HepG2 (cell line): Measurements from ENCODE around the gene ADAMTSL4. TPM values are rescaled to one million over a fixed set of nuclear protein-coding genes. Genes with fewer than 3 reads are reported as not detected.
A peak's percentile ranks its signal among the peaks of the same experiment; 100 is the strongest.

Source experiments
- ATAC-seq: fragments of 200-7000 bp; cut with Tn5 transposase; 3 replicates; pipeline ENCODE4 v1.9.1; 2020; ENCODE audit warnings: mild to moderate bottlenecking, moderate library complexity
- BruUV-seq: library from RNA; stranded (reverse); fragments of 400-500 nt; replicated peaks from 2 replicates; lab custom pipeline; 2021; lab: Mats Ljungman, UMichigan
- CTCF ChIA-PET: fragments of 300-600 bp; formaldehyde crosslinking; extraction: SDS; loops from one replicate; lab custom pipeline; 2021; ENCODE audit warnings: low total read pairs, inconsistent platforms, low intra/inter-chr PET ratio; lab: Yijun Ruan, JAX
- POLR2A ChIA-PET: fragments of 350-600 bp; sonication (Branson Sonifier 250); formaldehyde crosslinking; loops from one replicate; lab custom pipeline; 2020; ENCODE audit warnings: antibody characterized with exemption, inconsistent platforms; lab: Yijun Ruan, JAX
- DNase-seq: peaks from one replicate; pipeline ENCODE4 v3.0.0-alpha.2; 2015; ENCODE audit warnings: low spot score
- FAIRE-seq: peaks from 3 replicates; lab custom pipeline; 2011; peaks lifted over from hg19 to GRCh38; lab: Jason Lieb, UNC
- H2AFZ ChIP-seq: one replicate; pipeline ENCODE4 v1.6.1; 2011; ENCODE audit warnings: low read length, inconsistent platforms
- H3K27ac ChIP-seq: fragments of 300-600 bp; 3 replicates; pipeline ENCODE4 v1.8.0; 2011; ENCODE audit warnings: mixed run types, mild to moderate bottlenecking, mixed read lengths, low read length, inconsistent platforms; ENCODE audit not compliant: insufficient read depth; ENCODE audit errors: extremely low read length
- H3K27me3 ChIP-seq, 2 experiments: fragments of 200-600 bp in 1 of 2; 2 replicates in 1 of 2; 3 replicates in 1 of 2; pipeline versions ENCODE4 v1.6.0 to v1.8.0; 2011; ENCODE audit warnings: low read length in 2 of 2, mild to moderate bottlenecking in 2 of 2, moderate library complexity in 2 of 2, inconsistent platforms in 1 of 2; ENCODE audit not compliant: insufficient read depth in 2 of 2, control insufficient read depth in 1 of 2
- H3K36me3 ChIP-seq, 2 experiments: fragments of 200-600 bp in 1 of 2; replicated peaks in 1 of 2; 2 replicates in 1 of 2; 3 replicates in 1 of 2; pipeline versions ENCODE4 v1.5.1 to v1.8.0; 2011; ENCODE audit warnings: low read length in 2 of 2, inconsistent platforms in 1 of 2; ENCODE audit not compliant: insufficient read depth in 2 of 2, control insufficient read depth in 1 of 2
- H3K4me1 ChIP-seq: 2 replicates; pipeline ENCODE4 v1.5.1; 2012; ENCODE audit warnings: low read length, inconsistent platforms; ENCODE audit not compliant: insufficient read depth
- H3K4me2 ChIP-seq: 2 replicates; pipeline ENCODE4 v1.6.0; 2011; ENCODE audit warnings: low read depth, low read length, inconsistent platforms
- H3K4me3 ChIP-seq, 3 experiments: fragments of 200-600 bp in 1 of 3; sonication (generic), shearing (Covaris generic) in 1 of 3; replicated peaks in 1 of 3; 2 replicates each; pipeline ENCODE4 v1.5.1; 2011 to 2016; ENCODE audit warnings: low read length in 3 of 3, inconsistent platforms in 2 of 3, low read depth in 2 of 3, mild to moderate bottlenecking in 2 of 3, control low read depth in 1 of 3, mixed read lengths in 1 of 3; ENCODE audit not compliant: insufficient read depth in 1 of 3
- H3K79me2 ChIP-seq: one replicate; pipeline ENCODE4 v1.6.1; 2011; ENCODE audit warnings: low read length, inconsistent platforms; ENCODE audit not compliant: insufficient read depth
- H3K9ac ChIP-seq: 2 replicates; pipeline ENCODE4 v1.6.0; 2011; ENCODE audit warnings: mild to moderate bottlenecking, low read depth, low read length, inconsistent platforms; ENCODE audit not compliant: insufficient read depth
- H3K9me3 ChIP-seq: 2 replicates; pipeline ENCODE4 v1.5.1; 2012; ENCODE audit warnings: mild to moderate bottlenecking, low read length
- H4K20me1 ChIP-seq: 2 replicates; pipeline ENCODE4 v1.6.0; 2011; ENCODE audit warnings: inconsistent platforms, mild to moderate bottlenecking, low read length, moderate library complexity; ENCODE audit not compliant: insufficient read depth
- AGO2 ChIP-seq: fragments of 200-400 bp; formaldehyde crosslinking; optimal IDR thresholded peaks from 2 replicates; pipeline ENCODE3; 2017; ENCODE audit warnings: mild to moderate bottlenecking, low read depth, low read length, moderate library complexity
- ELF3 ChIP-seq: IDR thresholded peaks from 2 replicates; pipeline ENCODE4 v1.6.1; 2016; ENCODE audit warnings: missing genetic modification reagents, missing compliant biosample characterization
- GZF1 ChIP-seq: sonication (generic); formaldehyde crosslinking; IDR thresholded peaks from 2 replicates; pipeline ENCODE4 v1.5.1; 2020; ENCODE audit warnings: mild to moderate bottlenecking, missing genetic modification reagents
- POLR2A ChIP-seq, 2 experiments: IDR thresholded peaks; 2 replicates each; pipeline ENCODE4 v1.6.1; 2011; ENCODE audit warnings: low read depth in 2 of 2, low read length in 2 of 2, mild to moderate bottlenecking in 1 of 2, moderate library complexity in 1 of 2; ENCODE audit not compliant: insufficient read depth in 1 of 2
- POLR2G ChIP-seq: fragments of 200-400 bp; formaldehyde crosslinking; IDR thresholded peaks from 2 replicates; pipeline ENCODE4 v1.6.1; 2018; ENCODE audit warnings: mild to moderate bottlenecking, low read depth, low read length, moderate library complexity
- RBFOX2 ChIP-seq: fragments of 200-400 bp; formaldehyde crosslinking; IDR thresholded peaks from 2 replicates; pipeline ENCODE4 v1.6.1; 2017; ENCODE audit warnings: low read depth, mild to moderate bottlenecking, low read length
- RBM22 ChIP-seq: fragments of 200-400 bp; formaldehyde crosslinking; optimal IDR thresholded peaks from 2 replicates; pipeline ENCODE3; 2017; ENCODE audit warnings: mild to moderate bottlenecking, low read length, moderate library complexity
- SAP130 ChIP-seq: IDR thresholded peaks from 2 replicates; pipeline ENCODE4 v1.6.1; 2016; ENCODE audit warnings: low read depth
- SETDB1 ChIP-seq: sonication (generic); formaldehyde crosslinking; IDR thresholded peaks from 2 replicates; pipeline ENCODE4 v1.5.1; 2020; ENCODE audit warnings: missing genetic modification reagents, mild to moderate bottlenecking, borderline replicate concordance
- SKIL ChIP-seq: sonication (generic); formaldehyde crosslinking; IDR thresholded peaks from 2 replicates; pipeline ENCODE4 v1.8.0; 2022; ENCODE audit warnings: missing genetic modification reagents, mild to moderate bottlenecking, moderate library complexity, borderline replicate concordance
- SMC3 ChIP-seq: IDR thresholded peaks from 2 replicates; pipeline ENCODE4 v1.6.1; 2011; ENCODE audit warnings: low read length, improper control_type of control experiment
- TFAP4 ChIP-seq: sonication (generic); IDR thresholded peaks from 2 replicates; pipeline ENCODE4 v1.6.1; 2016; ENCODE audit warnings: low read depth, borderline replicate concordance
- ZNF720 ChIP-seq: sonication (generic); formaldehyde crosslinking; IDR thresholded peaks from 2 replicates; pipeline ENCODE4 v1.4.0; 2020; ENCODE audit warnings: missing genetic modification reagents
- WGBS: methylation state at CpG from one replicate; pipeline ENCODE4 v1.1.6; 2017; ENCODE audit warnings: low lambda C conversion rate; 5-methylcytosine and 5-hydroxymethylcytosine counted together
- in situ Hi-C: cut with HindIII; loops from 2 replicates; pipeline ENCODE4 v1.10.0; 2017; ENCODE audit warnings: low pct_unique_long_range_greater_than_20kb; ENCODE audit not compliant: extremely low pct_ligation_motif_present
- intact Hi-C: fragments of 100-400 bp; cut with micrococcal nuclease; formaldehyde crosslinking; loops from one replicate; pipeline ENCODE4 v1.10.0; 2022; ENCODE audit not compliant: unreplicated experiment
- polyA plus RNA-seq, 8 experiments: library from polyadenylated mRNA; depleted of rRNA in 3 of 8; stranded (reverse) in 7 of 8; unstranded in 1 of 8; fragments of >200 nt; fragmentation: Illumina TruSeq in 4 of 8; extraction: Trizol in 4 of 8; gene quantifications; 2 replicates each; pipeline versions ENCODE4 v1.2.1 to v1.2.3, GENCODE V29; 2011 to 2016; ENCODE audit warnings: low read depth in 4 of 8, missing spikeins in 1 of 8, mixed read lengths in 1 of 8; ENCODE audit not compliant: insufficient read depth in 1 of 8
- total RNA-seq, 5 experiments: library from RNA; depleted of rRNA; stranded (reverse); fragments of >200 nt; fragmentation: Illumina TruSeq; extraction: Trizol; gene quantifications; 2 replicates each; pipeline ENCODE4 v1.2.3, GENCODE V29; 2016; ENCODE audit warnings: low read depth in 1 of 5
- TF ChIP-seq, protein P1 (sequence below): sonication (generic); formaldehyde crosslinking; IDR thresholded peaks from 2 replicates; pipeline ENCODE4 v1.4.0; 2020; ENCODE audit warnings: mild to moderate bottlenecking, missing genetic modification reagents

ADAMTSL4 gene
- total and polyA plus RNA-seq, 2 of the 13 experiments (the other 11 are each of a cell fraction or from before 2014, with no cell fraction given) = 3.9 to 16.4 TPM

GRCh38 chr1:150574260-150575071 is 25.3 kb downstream of the ADAMTSL4 start:
- H3K4me1 ChIP-seq = peaks cover 58% of the 10 kb centered on the region
- H3K27ac ChIP-seq = peak overlapping the region; percentile 36
- POLR2A ChIA-PET = interaction anchor here (0.9 to 11.9 kb wide), 5 partner anchors 9 to 55 kb away, joined by 3 to 469 read pairs (median 5); partner anchors contain the start of gene ENSA
- peak overlapping the region; percentile 32; the same call in 1 of the 2 replicates for H3K9ac ChIP-seq
- in situ Hi-C loops = no loop called here
- peaks cover 0 to 49% of the 10 kb centered on the region in 2 experiments; a peak in 4 of 5 replicates for H3K36me3 ChIP-seq
- H3K79me2 ChIP-seq = peaks cover 81% of the 10 kb centered on the region
- peak overlapping the region; percentile 81 for H3K4me2 ChIP-seq
- FAIRE-seq = no peak
- BruUV-seq = no TSS peak
- no peaks in the 10 kb centered on the region for H3K9me3 ChIP-seq
- H3K4me3 ChIP-seq = peak overlapping the region in 2 of 3 experiments; percentile 93 to 96; a peak in 2 of 6 replicates
- no peak for ATAC-seq
- H4K20me1 ChIP-seq = peaks cover 63% of the 10 kb centered on the region
- CTCF ChIA-PET = interaction anchor here (1.0 kb wide), 1 partner anchor 110 kb away, joined by 3 read pairs; no protein-coding TSS in a partner anchor
- TF ChIP-seq SETDB1 (CRISPR knock-in tag) = no peak
- no peak for TF ChIP-seq SMC3
- peak; percentile 80 for TF ChIP-seq TFAP4
- no peak for TF ChIP-seq ELF3 (CRISPR knock-in tag)
- peak; percentile 39 to 67; a peak in 2 of 4 replicates for TF ChIP-seq POLR2A (IDR thresholded peaks at IDR 0.05; ENCODE audit: insufficient read depth in 1 of 2, low read depth in 2 of 2, low read length in 2 of 2)
- 0 out of 2 replicates have a peak, but pooled peaks have one; percentile 6 for TF ChIP-seq SAP130 (CRISPR knock-in tag)
- TF ChIP-seq RBM22 = peak; percentile 85
- TF ChIP-seq, protein P1, sequence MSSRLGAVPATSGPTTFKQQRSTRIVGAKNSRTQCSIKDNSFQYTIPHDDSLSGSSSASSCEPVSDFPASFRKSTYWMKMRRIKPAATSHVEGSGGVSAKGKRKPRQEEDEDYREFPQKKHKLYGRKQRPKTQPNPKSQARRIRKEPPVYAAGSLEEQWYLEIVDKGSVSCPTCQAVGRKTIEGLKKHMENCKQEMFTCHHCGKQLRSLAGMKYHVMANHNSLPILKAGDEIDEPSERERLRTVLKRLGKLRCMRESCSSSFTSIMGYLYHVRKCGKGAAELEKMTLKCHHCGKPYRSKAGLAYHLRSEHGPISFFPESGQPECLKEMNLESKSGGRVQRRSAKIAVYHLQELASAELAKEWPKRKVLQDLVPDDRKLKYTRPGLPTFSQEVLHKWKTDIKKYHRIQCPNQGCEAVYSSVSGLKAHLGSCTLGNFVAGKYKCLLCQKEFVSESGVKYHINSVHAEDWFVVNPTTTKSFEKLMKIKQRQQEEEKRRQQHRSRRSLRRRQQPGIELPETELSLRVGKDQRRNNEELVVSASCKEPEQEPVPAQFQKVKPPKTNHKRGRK = no peak
- no peak for TF ChIP-seq GZF1 (CRISPR knock-in tag)
- TF ChIP-seq ZNF720 (CRISPR knock-in tag) = no peak
- no peak for TF ChIP-seq SKIL
- TF ChIP-seq POLR2G = peak; percentile 65
- TF ChIP-seq AGO2 = peak; percentile 32
- TF ChIP-seq RBFOX2 = peak; percentile 73
- TF ChIP-seq, all 625 proteins: peak for 7
- no peak for DNase-seq
- 82% methylated on average over 6 of the region's 6 CpGs for WGBS
- intact Hi-C loops = loop anchor here (5.0 kb wide), 1 partner anchor 38 kb away; no protein-coding TSS in a partner anchor
- no peak overlapping the region for H2AFZ ChIP-seq
- no peaks in the 10 kb centered on the region; a peak in 1 of 5 replicates for H3K27me3 ChIP-seq
